ENCODE data around the gene NAP1L4.

DNA sequence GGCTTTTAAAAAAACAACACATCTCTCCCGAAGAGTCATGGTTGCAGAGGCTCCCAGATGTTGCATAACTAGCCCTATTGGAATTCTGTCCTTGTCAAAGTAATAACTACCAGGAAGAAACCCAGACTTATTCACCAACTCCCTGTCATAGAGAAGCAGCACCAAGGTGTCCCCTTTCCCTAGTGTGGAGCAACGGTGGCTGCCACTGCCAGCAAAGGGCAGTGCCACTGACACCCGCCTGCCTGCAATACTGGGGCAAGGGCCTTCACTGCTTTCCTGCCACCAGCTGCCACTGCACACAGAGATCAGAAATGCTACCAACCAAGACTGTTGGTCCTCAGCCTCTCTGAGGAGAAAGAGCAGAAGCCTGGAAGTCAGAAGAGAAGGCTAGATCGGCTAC, 27.3 kb downstream of the NAP1L4 start:
- TF ChIP-seq, protein P1, sequence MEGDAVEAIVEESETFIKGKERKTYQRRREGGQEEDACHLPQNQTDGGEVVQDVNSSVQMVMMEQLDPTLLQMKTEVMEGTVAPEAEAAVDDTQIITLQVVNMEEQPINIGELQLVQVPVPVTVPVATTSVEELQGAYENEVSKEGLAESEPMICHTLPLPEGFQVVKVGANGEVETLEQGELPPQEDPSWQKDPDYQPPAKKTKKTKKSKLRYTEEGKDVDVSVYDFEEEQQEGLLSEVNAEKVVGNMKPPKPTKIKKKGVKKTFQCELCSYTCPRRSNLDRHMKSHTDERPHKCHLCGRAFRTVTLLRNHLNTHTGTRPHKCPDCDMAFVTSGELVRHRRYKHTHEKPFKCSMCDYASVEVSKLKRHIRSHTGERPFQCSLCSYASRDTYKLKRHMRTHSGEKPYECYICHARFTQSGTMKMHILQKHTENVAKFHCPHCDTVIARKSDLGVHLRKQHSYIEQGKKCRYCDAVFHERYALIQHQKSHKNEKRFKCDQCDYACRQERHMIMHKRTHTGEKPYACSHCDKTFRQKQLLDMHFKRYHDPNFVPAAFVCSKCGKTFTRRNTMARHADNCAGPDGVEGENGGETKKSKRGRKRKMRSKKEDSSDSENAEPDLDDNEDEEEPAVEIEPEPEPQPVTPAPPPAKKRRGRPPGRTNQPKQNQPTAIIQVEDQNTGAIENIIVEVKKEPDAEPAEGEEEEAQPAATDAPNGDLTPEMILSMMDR (IDR thresholded peaks at IDR 0.05), result no peak
- TF ChIP-seq POLR2A (IDR thresholded peaks at IDR 0.05), result no peak
